IPS-11a (cell line): Measurements from ENCODE around the gene TBX4.
"Not testable (repeated sequence)": the region's sequence is repeated elsewhere in the genome, so short reads cannot be mapped to it uniquely, and the experiment has no call there.

Experiments used
- H3K4me3 ChIP-seq: one replicate; pipeline ENCODE4 v1.5.1; 2013; ENCODE audit warnings: low read depth, low read length, control low read depth

The TBX4 gene

GRCh38 chr17:61496174-61496956 lies 44.1 kb downstream of the TBX4 start:
- H3K4me3 ChIP-seq: no peak overlapping the region

- H3K4me3 ChIP-seq: no peak overlapping the region
These were observed 44.9 kb downstream of the TBX4 start for GRCh38 chr17:61496957-61497653.

GRCh38 chr17:61498042-61498994 lies 46.1 kb downstream of the TBX4 start:
- no peak overlapping the region for H3K4me3 ChIP-seq

DNA sequence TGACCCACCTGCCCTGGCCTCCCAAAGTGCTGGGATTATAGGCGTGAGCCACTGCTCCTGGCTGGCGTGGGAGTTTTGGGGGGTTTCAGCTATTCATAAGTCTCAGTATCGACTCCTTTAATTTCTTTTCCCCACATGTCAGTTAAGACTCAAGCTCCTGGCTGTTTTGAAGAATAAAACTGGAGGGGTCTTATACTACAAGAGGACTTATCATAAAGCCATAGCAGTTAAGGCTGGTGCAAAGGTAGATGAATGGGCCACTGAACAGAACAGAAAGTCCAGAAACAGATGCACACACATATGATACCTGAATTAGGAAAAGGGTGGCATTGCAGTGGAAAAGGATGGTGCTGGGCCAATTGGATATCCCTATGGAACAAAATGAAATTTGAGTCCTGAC lies 47.4 kb downstream of the TBX4 start:
- no peak overlapping the region for H3K4me3 ChIP-seq

DNA sequence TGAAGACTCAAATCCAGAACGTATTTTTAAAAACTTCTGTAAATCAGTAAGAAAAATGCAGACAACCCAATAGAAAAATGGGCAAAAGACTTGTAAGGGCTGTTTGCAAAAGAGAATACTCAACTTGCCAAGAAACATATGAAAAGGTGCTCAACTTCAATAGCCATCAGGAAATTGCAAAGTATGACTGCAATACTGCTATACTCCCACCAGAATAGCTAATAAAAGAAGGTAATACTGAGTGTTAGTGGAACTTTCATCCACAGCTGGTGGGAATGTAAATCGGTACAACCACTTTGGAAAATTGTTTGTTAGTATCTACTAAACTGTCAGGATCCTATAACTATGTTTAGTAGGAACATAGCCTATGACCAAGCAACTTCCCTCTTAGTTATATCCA lies 48.1 kb downstream of the TBX4 start:
- no peak overlapping the region for H3K4me3 ChIP-seq

DNA sequence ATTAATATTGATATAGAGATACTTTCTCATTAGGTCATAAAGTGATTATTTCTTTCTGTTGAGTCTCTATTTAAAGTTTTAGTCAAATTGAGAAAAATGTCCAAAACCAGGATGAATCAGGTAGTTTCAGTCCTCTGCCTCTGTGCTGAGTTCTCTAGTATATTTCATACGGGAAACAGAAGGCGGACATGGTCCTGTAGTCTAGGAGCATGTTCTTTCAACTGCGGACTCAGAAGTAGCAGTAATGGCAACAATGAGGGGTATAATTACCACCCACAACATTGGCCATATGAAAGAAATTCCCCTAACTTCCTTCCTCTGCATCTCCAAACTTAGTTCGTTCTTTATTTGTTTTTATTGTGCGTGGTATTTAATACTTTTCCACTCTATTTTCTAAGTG lies 50.1 kb downstream of the TBX4 start:
- no peak overlapping the region for H3K4me3 ChIP-seq

DNA sequence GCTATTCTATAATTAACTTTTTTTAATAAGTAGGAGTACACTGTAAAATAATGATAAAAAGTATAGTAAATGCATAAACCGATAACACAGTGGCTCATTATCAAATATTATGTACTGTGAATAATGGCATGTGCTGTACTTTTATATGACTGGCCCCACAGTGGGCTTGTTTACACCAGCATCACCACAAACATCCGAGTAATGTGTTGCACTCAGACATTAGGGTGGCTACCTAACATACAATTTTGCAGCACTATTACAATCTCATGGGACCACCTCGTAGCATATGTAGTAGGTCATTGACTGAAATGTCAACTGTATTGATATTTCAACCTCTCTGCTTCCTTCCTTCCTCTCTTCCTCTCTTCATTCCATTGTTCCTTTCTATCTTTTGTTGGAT lies 51.7 kb downstream of the TBX4 start:
- no peak overlapping the region for H3K4me3 ChIP-seq

DNA sequence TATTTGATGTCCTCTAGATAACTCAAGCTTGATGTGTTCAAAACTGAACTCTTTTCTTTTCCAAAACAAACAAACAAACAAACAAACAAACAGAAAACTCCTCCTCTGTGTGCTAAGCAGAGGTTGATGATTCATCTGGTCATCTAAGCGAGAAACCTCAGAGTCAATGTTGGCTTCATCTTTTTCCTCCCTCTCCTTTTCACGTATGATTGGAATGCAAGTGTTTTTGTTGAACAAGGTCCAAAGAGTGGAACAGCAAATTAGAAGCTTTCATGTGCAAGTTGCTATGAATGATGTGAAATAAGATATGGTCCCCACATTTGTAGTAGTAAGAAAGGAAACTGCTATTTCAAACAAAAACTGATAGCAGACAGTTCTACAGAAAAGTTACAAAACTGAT lies 52.5 kb downstream of the TBX4 start:
- no peak overlapping the region for H3K4me3 ChIP-seq

DNA sequence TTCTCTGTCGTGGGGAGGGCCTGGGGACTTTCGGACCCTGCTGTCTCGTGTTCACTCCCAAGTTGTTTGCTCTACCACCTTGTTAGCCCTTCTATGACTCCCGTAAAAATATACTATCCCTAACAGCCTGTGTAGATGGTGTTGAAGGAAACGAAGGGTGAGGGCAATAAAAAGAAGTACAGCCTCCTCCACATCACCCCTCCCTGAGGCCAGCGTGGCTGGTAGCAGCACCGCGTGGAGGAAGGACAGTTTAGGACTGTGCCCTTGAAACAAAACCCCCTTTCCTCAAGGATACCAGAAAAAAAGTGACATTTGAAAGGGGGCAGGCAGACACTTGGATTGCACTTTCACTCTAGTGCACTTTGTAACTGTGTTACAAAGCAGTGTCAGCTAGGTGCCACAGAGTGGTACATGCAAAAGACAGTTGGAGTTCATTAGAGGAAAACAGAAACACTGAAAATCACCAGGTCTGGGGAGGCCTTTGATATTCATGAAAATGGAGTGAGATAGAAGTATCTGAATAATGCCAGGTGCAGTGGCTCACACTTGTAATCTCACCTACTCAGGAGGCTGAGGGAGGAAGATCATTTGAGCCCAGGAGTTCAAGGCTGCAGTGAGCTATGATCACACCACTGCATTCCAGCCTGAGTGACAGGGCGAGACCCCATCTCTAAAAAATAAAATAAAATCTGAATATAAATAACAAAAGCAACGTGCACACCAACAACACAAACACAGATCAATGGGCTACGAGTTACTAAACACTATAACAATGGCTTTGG lies 53.8 kb downstream of the TBX4 start:
- H3K4me3 ChIP-seq: no peak overlapping the region

- H3K4me3 ChIP-seq: no peak overlapping the region
These were observed 55.3 kb downstream of the TBX4 start for GRCh38 chr17:61507383-61508066.

DNA sequence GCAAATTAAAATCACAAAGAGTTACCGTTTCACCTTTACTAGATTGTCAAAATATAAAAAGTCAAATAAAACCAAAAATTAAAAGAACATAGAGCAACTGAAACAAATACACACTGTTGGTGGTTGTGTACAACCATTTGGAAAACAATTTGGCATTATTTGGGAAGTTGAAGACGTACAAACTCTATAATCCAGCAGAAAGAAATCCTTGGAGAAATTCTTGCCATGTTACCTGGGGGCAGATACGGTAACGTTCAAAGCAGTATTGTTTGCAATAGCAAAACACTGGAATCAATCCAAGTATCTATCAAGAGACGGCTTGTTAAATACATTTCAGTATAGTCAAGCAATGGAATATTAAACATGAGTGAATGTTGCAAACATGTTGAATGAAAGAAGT lies 56.7 kb downstream of the TBX4 start:
- H3K4me3 ChIP-seq: no peak overlapping the region

DNA sequence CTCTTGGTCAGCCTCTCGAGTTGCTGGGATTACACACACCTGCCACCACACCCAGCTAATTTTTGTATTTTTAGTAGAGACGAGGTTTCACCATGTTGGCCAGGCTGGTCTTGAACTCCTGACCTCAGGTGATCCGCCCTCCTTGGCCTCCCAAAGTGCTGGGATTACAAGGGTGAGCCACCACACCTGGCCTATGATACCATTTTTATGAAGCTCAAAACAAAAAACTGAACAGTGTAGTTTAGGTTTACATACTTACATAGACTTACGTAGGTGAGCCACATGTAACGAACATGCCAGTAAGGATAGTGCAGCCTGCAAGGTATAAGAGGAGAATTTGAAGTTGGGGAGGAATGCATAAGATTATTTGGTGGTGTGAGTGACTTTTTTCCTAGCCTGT lies 57.2 kb downstream of the TBX4 start:
- not testable (repeated sequence) for H3K4me3 ChIP-seq

DNA sequence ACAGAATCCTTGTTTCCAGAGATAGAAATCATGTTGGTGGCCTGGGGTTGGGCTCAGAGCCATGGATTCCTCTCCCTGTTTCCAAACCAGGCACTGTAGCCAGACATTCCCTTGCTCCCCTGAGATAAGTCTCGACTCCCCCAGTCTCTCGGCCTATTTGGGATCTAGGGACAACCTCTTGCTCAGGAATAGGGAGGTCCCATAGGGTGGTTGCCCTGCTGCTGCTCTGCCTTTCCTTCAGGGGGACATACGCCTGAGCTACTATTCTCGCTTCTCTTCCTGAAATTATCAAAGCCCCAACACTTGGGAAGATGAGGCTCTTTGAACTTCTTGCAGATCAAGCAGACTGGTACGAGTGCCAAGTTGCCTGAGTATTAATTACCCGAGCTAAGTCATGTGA lies 58.0 kb downstream of the TBX4 start:
- H3K4me3 ChIP-seq: no peak overlapping the region

DNA sequence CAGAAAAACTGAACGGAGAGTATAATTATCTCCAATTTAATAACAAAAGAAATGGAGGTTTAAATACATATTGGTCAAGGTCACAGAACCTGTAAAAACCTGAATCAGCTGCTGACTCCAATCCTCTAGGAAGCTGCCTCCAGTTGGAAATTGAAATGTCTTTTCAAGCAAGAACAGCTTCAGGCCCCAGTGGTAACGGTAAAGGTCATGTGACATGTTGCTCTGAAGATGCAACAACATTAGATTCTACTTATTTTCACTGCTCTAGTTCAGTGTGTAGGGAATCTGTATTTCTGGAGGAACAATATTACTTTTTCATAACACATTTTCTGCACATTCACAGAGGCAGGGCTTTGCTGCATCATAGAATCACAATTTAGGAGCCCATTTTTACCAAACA lies 58.8 kb downstream of the TBX4 start:
- no peak overlapping the region for H3K4me3 ChIP-seq

DNA sequence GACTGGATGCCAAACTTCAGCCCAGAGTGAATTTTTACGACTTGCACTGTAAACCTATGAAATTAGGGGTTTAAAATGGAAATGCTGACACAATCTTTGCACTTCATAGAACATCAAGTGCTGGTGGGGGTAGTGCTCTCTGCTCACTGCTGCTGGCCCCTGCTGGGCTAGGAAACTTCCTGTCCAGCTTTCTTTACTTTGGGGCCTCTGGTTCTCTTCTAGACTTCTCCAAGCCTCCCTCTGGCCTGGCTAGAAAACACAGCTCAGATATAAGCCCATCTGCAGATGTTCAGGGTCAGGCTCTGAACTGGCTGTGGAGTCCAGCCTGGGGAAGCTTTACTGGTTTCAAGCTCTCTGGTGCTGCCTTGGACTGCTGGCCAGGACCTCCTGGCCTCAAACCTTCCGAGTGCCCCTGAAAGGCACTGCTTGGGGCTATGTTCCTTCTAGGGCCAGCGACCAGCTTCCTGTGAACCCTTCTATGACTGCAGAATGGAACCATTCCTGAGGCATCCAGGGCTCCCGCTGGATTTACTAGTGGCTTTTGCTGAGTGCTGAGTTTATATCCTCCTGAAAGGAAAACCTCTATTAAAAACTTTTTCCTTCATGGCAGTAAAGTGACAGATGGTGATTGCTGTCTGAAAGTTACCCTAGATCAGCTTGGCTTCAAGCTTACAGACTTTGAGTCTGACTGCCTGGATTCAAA lies 59.4 kb downstream of the TBX4 start:
- no peak overlapping the region for H3K4me3 ChIP-seq

DNA sequence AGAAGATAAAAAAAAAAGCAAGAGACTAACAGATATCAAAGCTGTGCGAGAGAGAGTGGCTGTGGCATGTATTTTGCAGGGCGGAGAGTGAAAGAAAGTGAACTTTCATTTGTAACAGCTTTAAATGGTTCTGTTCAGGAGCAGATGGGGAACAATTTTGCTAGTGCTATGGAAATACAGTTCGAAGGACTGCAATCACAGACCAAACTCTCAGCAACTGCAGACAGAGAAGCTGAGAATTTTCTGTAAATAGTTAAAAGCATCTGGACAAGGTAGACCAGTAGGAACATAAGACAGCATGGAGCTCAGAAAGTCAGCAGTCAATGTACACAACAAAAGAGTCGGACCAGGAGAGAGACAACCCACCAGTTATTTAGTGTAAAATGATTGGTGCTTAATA lies 62.3 kb downstream of the TBX4 start:
- H3K4me3 ChIP-seq: no peak overlapping the region

DNA sequence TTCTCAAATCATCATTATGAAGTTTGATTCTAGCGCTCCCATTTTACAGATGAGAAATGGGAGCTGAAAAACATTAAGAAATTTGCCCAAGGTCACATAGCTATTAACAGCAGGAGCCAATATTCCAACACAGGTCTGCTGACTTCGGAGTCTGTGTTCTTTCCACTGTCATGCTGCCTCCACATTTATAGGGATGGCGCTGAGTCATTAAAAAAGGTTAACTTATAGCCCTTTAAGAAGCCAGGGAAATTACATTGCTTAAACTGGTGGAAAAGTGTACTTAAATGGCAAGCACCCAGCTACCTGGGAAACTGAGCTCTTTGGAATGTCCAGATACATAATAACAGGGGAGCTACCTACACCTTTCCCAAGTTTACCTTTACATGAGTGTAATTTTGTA lies 65.0 kb downstream of the TBX4 start:
- no peak overlapping the region for H3K4me3 ChIP-seq

DNA sequence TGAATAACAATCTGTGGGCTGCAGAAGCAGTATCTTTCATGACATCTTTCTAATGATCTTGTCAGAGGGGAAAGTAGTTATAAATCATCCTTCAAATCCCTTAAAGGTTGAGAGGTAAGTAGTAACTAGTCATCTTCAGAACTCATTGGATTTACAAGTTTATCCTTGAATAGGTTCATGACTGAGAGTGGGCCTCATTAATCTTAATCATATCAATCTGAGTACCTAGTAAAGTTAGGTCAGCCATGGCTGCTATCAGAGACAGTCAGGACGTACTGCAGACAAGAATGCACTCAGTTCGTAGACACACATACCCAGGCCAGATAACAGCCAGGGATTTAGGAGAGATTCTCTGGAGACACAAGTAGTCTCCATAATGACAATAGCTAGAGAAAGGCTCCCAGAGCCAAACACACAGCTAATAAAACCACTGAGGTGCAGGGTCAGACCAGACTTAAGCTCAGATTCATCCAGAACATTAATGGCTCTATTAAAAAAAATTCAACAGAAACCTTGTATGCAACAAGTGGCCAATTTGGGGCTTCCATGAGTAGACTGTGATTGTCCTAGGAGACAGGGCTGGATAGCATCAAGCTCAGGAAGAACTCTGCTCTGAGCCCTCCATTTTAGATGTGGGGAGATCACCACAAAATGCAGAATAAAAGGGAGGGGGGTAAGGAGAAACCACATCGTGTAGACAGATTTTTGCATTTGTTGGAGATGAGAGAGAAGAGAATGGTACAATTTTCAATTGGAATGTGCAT lies 65.8 kb downstream of the TBX4 start:
- no peak overlapping the region for H3K4me3 ChIP-seq

- no peak overlapping the region for H3K4me3 ChIP-seq
These were observed 66.9 kb downstream of the TBX4 start for GRCh38 chr17:61519139-61519538.
